WERI-Rb-1 (cell line): Measurements from ENCODE around the gene PFKL.
"Not testable (repeated sequence)": the region's sequence is repeated elsewhere in the genome, so short reads cannot be mapped to it uniquely, and the experiment has no call there.

Experiments
- DNase-seq: peaks from one replicate; pipeline ENCODE4 v3.0.0-alpha.2; 2020
- H3K27ac ChIP-seq: fragments of 250-450 bp; sonication (Bioruptor Pico); 2 replicates; pipeline ENCODE4 v1.5.1; 2020; ENCODE audit warnings: mild to moderate bottlenecking, moderate library complexity
- H3K27me3 ChIP-seq: fragments of 250-450 bp; sonication (Bioruptor Pico); 2 replicates; pipeline ENCODE4 v1.5.1; 2021; ENCODE audit warnings: mild to moderate bottlenecking, low read depth, moderate library complexity; ENCODE audit not compliant: insufficient read depth, severe bottlenecking
- H3K36me3 ChIP-seq: fragments of 250-450 bp; sonication (Bioruptor Pico); 2 replicates; pipeline ENCODE4 v1.5.1; 2020; ENCODE audit warnings: mild to moderate bottlenecking, moderate library complexity
- H3K4me3 ChIP-seq: 2 replicates; pipeline ENCODE4 v1.5.1; 2011; ENCODE audit warnings: low read depth, mild to moderate bottlenecking, control low read depth, low read length
- H3K9me3 ChIP-seq: fragments of 250-450 bp; sonication (Bioruptor Pico); 2 replicates; pipeline ENCODE4 v1.5.1; 2021; ENCODE audit warnings: mild to moderate bottlenecking, moderate library complexity; ENCODE audit not compliant: severe bottlenecking
- TF ChIP-seq, protein P1 (sequence below): IDR thresholded peaks from 2 replicates; pipeline ENCODE4 v1.5.1; 2011; ENCODE audit warnings: low read depth, mild to moderate bottlenecking, control low read depth, inconsistent platforms, low read length

PFKL gene

DNA sequence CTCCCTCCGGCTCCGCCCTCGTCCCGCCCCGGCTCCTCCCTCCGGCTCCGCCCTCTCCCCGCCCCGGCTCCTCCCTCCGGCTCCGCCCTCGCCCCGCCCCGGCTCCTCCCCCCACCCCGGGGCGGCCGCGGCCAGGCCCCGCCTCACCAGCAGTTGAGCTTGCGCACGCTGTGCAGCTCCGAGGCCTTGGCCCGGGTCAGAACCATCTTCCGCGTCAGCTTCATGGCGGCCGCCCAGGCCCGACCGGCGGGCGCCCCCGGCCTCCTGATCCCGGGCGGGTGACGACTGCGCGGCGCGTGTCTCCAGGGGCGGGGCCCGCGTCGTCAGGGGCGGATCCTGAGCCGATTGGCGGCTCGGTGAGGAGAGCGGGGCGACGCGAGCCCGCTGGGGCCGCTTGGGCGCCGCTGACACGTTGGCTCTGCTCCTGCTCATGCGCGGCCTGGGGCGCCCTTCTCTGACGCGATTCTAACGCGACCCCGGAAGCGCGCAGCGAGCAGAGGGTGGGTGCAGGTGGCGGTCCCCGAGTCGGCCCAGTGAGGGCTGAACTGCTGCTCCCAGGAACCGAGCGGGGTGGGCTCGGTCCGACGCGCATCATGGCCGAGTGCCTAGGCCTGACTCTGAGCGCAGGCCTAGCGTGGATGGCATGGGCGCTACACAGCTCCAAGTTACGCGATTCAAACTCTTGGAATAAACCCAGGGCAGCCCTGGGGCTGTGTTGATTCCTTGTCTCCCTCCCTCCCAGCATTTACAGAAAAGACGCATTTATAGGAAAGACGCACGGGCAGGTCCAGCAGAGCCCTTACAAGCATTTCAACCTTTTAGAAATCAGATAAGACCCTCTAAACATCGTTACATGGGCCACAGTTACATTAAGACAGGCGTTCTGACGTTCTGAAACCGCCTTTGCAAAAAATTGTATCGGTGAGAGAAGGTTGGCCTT lies 39.4 kb downstream of the PFKL start, which contains the start of gene CFAP410:
CFAP410 (minus strand) TSS at position 420 of the 940 bp plus-strand sequence; CDS start at position 224, 196 bp downstream.
- H3K36me3 ChIP-seq, result peaks cover 9% of the 10 kb centered on the region
- H3K9me3 ChIP-seq, result no peaks in the 10 kb centered on the region
- TF ChIP-seq, protein P1, sequence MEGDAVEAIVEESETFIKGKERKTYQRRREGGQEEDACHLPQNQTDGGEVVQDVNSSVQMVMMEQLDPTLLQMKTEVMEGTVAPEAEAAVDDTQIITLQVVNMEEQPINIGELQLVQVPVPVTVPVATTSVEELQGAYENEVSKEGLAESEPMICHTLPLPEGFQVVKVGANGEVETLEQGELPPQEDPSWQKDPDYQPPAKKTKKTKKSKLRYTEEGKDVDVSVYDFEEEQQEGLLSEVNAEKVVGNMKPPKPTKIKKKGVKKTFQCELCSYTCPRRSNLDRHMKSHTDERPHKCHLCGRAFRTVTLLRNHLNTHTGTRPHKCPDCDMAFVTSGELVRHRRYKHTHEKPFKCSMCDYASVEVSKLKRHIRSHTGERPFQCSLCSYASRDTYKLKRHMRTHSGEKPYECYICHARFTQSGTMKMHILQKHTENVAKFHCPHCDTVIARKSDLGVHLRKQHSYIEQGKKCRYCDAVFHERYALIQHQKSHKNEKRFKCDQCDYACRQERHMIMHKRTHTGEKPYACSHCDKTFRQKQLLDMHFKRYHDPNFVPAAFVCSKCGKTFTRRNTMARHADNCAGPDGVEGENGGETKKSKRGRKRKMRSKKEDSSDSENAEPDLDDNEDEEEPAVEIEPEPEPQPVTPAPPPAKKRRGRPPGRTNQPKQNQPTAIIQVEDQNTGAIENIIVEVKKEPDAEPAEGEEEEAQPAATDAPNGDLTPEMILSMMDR, result no peak
- peak; percentile 97 for DNase-seq
- H3K27me3 ChIP-seq, result no peaks in the 10 kb centered on the region
- H3K4me3 ChIP-seq, result peak within 1 kb of the TSS; percentile 95
- H3K27ac ChIP-seq, result peak within 1 kb of the TSS; percentile 99

GRCh38 chr21:44341726-44342458 lies 42.0 kb downstream of the PFKL start:
- H3K9me3 ChIP-seq, H3K27ac ChIP-seq: not testable (repeated sequence)

GRCh38 chr21:44342981-44343380 lies 43.1 kb downstream of the PFKL start:
- not testable (repeated sequence) for H3K27me3 ChIP-seq, DNase-seq, H3K27ac ChIP-seq, H3K36me3 ChIP-seq, H3K9me3 ChIP-seq, H3K4me3 ChIP-seq

More at GRCh38 chr21:44341726-44342458, 42.0 kb downstream of the PFKL start:
- not testable (repeated sequence) for DNase-seq, H3K4me3 ChIP-seq, H3K27me3 ChIP-seq, H3K36me3 ChIP-seq

- H3K27ac ChIP-seq, result no peak overlapping the region; the same call in 1 of the 2 replicates
Measured at GRCh38 chr21:44344541-44345183, 44.8 kb downstream of the PFKL start.

GRCh38 chr21:44345495-44345894 lies 45.6 kb downstream of the PFKL start:
- peak; percentile 68 for DNase-seq
- Histone ChIP-seq H3K4me3 (no peak overlapping the region), H3K36me3 (no peaks in the 10 kb centered on the region), H3K27me3 (no peaks in the 10 kb centered on the region), H3K9me3 (no peaks in the 10 kb centered on the region), H3K27ac (peak overlapping the region; percentile 19)
- TF ChIP-seq, protein P1, result no peak

More at GRCh38 chr21:44344541-44345183, 44.8 kb downstream of the PFKL start:
- TF ChIP-seq, protein P1, result no peak
- no peak overlapping the region for H3K4me3 ChIP-seq
- DNase-seq, result no peak
- H3K36me3 ChIP-seq, result no peaks in the 10 kb centered on the region
- H3K27me3 ChIP-seq, result no peaks in the 10 kb centered on the region
- no peaks in the 10 kb centered on the region for H3K9me3 ChIP-seq

DNA sequence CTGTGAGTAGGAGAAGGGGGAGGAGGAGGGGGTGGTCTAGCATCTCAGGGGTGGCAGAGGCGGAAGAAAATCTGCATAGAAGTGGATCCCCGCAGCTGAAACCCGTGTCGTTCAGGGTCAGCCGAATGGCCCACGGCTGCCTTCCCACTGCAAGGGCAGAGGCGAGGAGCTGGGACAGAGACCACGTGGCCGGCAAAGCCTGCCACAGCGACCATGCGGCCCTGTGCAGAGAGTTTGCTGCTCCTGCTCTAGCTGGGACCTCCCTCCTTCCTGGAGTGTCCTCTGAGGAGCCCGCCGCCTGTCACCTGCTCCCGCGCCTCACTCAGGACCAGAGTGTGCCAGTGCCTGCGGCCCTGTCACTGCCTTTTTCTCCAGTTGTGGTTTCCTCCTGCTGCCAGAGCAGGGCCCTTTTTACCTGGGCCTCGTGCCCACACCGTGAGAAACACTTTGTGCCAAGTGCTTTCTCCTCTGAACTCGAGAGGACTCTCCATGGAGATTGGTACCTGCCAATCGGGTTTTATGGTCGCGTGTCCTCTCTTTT lies 48.1 kb downstream of the PFKL start:
- Histone ChIP-seq H3K27ac (no peak overlapping the region), H3K4me3 (no peak overlapping the region), H3K27me3 (no peaks in the 10 kb centered on the region), H3K9me3 (no peaks in the 10 kb centered on the region), H3K36me3 (no peaks in the 10 kb centered on the region)
- DNase-seq, result no peak
- TF ChIP-seq, protein P1, result no peak
